Loucy (cell line): Measurements from ENCODE around the gene STPG4.

Experiments
- H2AFZ ChIP-seq: fragments of 200-600 bp; sonication (generic); 2 replicates; pipeline ENCODE4 v1.6.0; 2016; ENCODE audit warnings: antibody characterized with exemption, mild to moderate bottlenecking, low read length, moderate library complexity
- H3F3A ChIP-seq: fragments of 200-600 bp; 2 replicates; pipeline ENCODE4 v1.6.0; 2016; ENCODE audit warnings: antibody characterized with exemption, low read depth, mild to moderate bottlenecking
- H3K27me3 ChIP-seq: fragments of 200-600 bp; sonication (generic); 2 replicates; pipeline ENCODE4 v1.6.1; 2014; ENCODE audit warnings: low read length, mild to moderate bottlenecking; ENCODE audit not compliant: insufficient read depth, poor library complexity, severe bottlenecking
- H3K36me3 ChIP-seq: fragments of 200-600 bp; sonication (generic); 2 replicates; pipeline ENCODE4 v1.6.1; 2016; ENCODE audit warnings: low read length; ENCODE audit not compliant: insufficient read depth
- H3K4me1 ChIP-seq: fragments of 200-600 bp; sonication (generic); 2 replicates; pipeline ENCODE4 v1.5.1; 2014; ENCODE audit warnings: low read length, mild to moderate bottlenecking; ENCODE audit not compliant: insufficient read depth, poor library complexity, severe bottlenecking
- H3K4me2 ChIP-seq: fragments of 200-600 bp; sonication (generic); 2 replicates; pipeline ENCODE4 v1.6.0; 2014; ENCODE audit warnings: antibody characterized with exemption, low read length, low read depth, mild to moderate bottlenecking; ENCODE audit not compliant: poor library complexity, severe bottlenecking
- H3K4me3 ChIP-seq: fragments of 200-600 bp; sonication (generic); 2 replicates; pipeline ENCODE4 v1.5.1; 2014; ENCODE audit warnings: low read length, mild to moderate bottlenecking, mixed read lengths; ENCODE audit not compliant: poor library complexity, severe bottlenecking
- H3K79me2 ChIP-seq: fragments of 200-600 bp; sonication (generic); 2 replicates; pipeline ENCODE4 v1.6.1; 2014; ENCODE audit warnings: low read length; ENCODE audit not compliant: insufficient read depth
- H3K9ac ChIP-seq: fragments of 200-600 bp; sonication (generic); 2 replicates; pipeline ENCODE4 v1.6.0; 2014; ENCODE audit warnings: mild to moderate bottlenecking, low read depth, low read length, moderate library complexity; ENCODE audit not compliant: poor library complexity, severe bottlenecking
- H3K9me2 ChIP-seq: fragments of 200-600 bp; sonication (generic); replicated peaks from 2 replicates; pipeline ENCODE4 v1.6.1; 2016; ENCODE audit warnings: low read depth, low read length, mixed read lengths
- H3K9me3 ChIP-seq: fragments of 200-600 bp; sonication (generic); 2 replicates; pipeline ENCODE4 v1.6.1; 2014; ENCODE audit warnings: mild to moderate bottlenecking, antibody characterized with exemption, low read length, low read depth; ENCODE audit not compliant: insufficient read depth
- H4K20me1 ChIP-seq: fragments of 200-600 bp; sonication (generic); 2 replicates; pipeline ENCODE4 v1.6.0; 2014; ENCODE audit warnings: antibody characterized with exemption, low read length, mild to moderate bottlenecking; ENCODE audit not compliant: insufficient read depth, poor library complexity, severe bottlenecking
- EZH2phosphoT487 ChIP-seq: fragments of 200-600 bp; IDR thresholded peaks from 2 replicates; pipeline ENCODE4 v1.6.1; 2018; ENCODE audit warnings: antibody characterized with exemption, mild to moderate bottlenecking, moderate library complexity, borderline replicate concordance
- TF ChIP-seq, protein P1 (sequence below): fragments of 200-600 bp; sonication (generic); conservative IDR thresholded peaks from 2 replicates; pipeline ENCODE4 v1.5.1; 2014; ENCODE audit warnings: mild to moderate bottlenecking, antibody characterized with exemption, low read length

Gene STPG4

DNA sequence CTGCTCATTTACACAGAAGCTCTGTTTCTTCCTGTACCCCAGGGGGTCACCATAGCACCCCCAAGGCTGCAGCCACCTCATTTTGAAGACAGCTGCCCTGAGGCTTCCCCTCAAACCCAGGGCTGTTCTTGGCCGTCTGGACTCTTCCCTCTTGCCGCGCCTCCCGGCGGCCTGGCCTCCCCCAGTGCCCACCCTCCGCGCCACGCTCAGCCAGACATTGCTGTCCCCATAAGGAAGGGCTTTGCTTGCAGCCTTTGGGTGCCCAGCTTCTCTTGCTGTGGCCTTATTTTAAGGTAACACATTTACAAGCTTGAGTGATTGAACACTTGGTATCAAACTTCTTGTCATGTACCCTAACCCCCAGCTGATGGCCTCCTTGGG lies 79.0 kb downstream of the STPG4 start:
- Histone ChIP-seq H3F3A (no peaks in the 10 kb centered on the region), H3K9me3 (no peaks in the 10 kb centered on the region), H3K4me3 (no peak overlapping the region), H3K9me2 (no peaks in the 10 kb centered on the region), H4K20me1 (no peaks in the 10 kb centered on the region), H2AFZ (no peak overlapping the region), H3K79me2 (no peaks in the 10 kb centered on the region), H3K4me2 (no peak overlapping the region), H3K9ac (no peak overlapping the region), H3K27me3 (no peaks in the 10 kb centered on the region), H3K4me1 (peaks cover 7% of the 10 kb centered on the region), H3K36me3 (no peaks in the 10 kb centered on the region)
- TF ChIP-seq, protein P1, sequence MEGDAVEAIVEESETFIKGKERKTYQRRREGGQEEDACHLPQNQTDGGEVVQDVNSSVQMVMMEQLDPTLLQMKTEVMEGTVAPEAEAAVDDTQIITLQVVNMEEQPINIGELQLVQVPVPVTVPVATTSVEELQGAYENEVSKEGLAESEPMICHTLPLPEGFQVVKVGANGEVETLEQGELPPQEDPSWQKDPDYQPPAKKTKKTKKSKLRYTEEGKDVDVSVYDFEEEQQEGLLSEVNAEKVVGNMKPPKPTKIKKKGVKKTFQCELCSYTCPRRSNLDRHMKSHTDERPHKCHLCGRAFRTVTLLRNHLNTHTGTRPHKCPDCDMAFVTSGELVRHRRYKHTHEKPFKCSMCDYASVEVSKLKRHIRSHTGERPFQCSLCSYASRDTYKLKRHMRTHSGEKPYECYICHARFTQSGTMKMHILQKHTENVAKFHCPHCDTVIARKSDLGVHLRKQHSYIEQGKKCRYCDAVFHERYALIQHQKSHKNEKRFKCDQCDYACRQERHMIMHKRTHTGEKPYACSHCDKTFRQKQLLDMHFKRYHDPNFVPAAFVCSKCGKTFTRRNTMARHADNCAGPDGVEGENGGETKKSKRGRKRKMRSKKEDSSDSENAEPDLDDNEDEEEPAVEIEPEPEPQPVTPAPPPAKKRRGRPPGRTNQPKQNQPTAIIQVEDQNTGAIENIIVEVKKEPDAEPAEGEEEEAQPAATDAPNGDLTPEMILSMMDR: no peak
- TF ChIP-seq EZH2phosphoT487: no peak

GRCh38 chr2:47075361-47076125 lies 79.6 kb downstream of the STPG4 start:
- no peak for TF ChIP-seq EZH2phosphoT487
- TF ChIP-seq, protein P1: no peak
- no peaks in the 10 kb centered on the region for H4K20me1 ChIP-seq
- H3K4me1 ChIP-seq: peaks cover 10% of the 10 kb centered on the region
- H3K9ac ChIP-seq: no peak overlapping the region
- no peak overlapping the region for H3K4me3 ChIP-seq
- no peak overlapping the region for H2AFZ ChIP-seq
- no peaks in the 10 kb centered on the region for H3K9me2 ChIP-seq
- H3F3A ChIP-seq: no peaks in the 10 kb centered on the region
- H3K36me3 ChIP-seq: no peaks in the 10 kb centered on the region
- no peak overlapping the region for H3K4me2 ChIP-seq
- no peaks in the 10 kb centered on the region for H3K27me3 ChIP-seq
- no peaks in the 10 kb centered on the region for H3K9me3 ChIP-seq
- H3K79me2 ChIP-seq: no peaks in the 10 kb centered on the region

DNA sequence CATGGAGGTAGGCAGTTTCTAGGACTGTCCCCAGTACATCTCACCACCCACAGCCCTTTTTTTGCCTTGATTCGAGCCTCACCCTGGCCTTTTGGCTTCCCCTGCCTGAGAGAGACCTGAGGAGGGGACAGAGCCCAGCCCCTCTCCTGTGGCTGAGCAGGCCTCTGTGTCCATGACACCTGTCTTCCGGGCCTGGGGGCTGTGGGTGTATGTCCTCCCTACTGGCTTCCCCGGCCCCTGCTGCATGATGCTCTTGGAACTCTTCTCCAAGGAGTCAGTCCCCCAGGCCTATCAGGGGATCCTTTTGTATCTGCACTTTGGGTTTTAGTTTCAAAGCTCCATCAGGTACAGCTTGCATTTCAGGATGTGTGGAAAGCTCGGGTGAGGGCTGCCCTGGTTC lies 80.4 kb downstream of the STPG4 start:
- Histone ChIP-seq H2AFZ (no peak overlapping the region), H3K4me3 (no peak overlapping the region), H3K4me2 (no peak overlapping the region), H3K9me2 (no peaks in the 10 kb centered on the region), H3K36me3 (no peaks in the 10 kb centered on the region), H3K4me1 (peaks cover 12% of the 10 kb centered on the region), H3K27me3 (no peaks in the 10 kb centered on the region), H3K9ac (no peak overlapping the region), H3K79me2 (no peaks in the 10 kb centered on the region), H3F3A (no peaks in the 10 kb centered on the region), H4K20me1 (no peaks in the 10 kb centered on the region), H3K9me3 (no peaks in the 10 kb centered on the region)
- no peak for TF ChIP-seq EZH2phosphoT487
- TF ChIP-seq, protein P1: no peak
